ENCODE measurements around the gene JARID2. TPM values are rescaled to one million over a fixed set of nuclear protein-coding genes. Genes with fewer than 3 reads are reported as not detected.

The JARID2 gene
- polyA plus RNA-seq, 1 of the 3 experiments (the other 2 are of a cell fraction): 3.4 TPM

DNA sequence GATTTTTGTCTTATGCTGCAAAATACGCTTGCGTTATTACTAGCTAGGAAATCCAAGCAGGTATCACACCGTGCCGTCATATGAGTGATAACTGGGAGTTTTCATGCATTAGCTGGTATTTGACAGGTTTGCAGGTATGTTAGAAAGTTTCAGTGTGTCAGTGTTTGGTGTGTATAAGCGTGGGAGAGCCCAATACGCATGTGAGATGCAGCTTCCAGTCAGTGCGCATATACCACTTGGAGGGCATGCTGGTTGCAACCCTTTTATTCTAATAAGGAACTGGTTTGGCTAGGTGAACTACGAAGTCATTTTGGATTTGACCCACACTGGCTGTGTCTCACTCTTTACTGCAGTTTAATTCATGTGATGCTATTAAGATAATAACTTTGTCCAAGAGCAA lies 35.1 kb downstream of the JARID2 start:
- H3K4me3 ChIP-seq (ENCODE audit: low read depth in 2 of 2, low read length in 1 of 2): no peak overlapping the region
- H3K27me3 ChIP-seq (ENCODE audit: insufficient read depth): no peaks in the 10 kb centered on the region
- no peak overlapping the region for H3K4me2 ChIP-seq
- ChIA-PET POLR2A (no interaction called here), CTCF (no interaction called here)
- no peaks in the 10 kb centered on the region for H3K9me3 ChIP-seq
- peaks cover 5% of the 10 kb centered on the region for H3F3A ChIP-seq (replicated peaks; ENCODE audit: insufficient read depth)
- WGBS (ENCODE audit: low lambda C conversion rate): 97% methylated on average over 8 of the region's 8 CpGs
- no peaks in the 10 kb centered on the region for H3K36me3 ChIP-seq (replicated peaks in 1 of 2; ENCODE audit: control insufficient read depth in 1 of 2, insufficient read depth in 2 of 2, low read length in 1 of 2)
- H3K4me1 ChIP-seq (ENCODE audit: control insufficient read depth in 1 of 2, insufficient read depth in 2 of 2, low read depth in 1 of 2, low read length in 1 of 2): peaks cover 4 to 21% of the 10 kb centered on the region in 2 experiments; a peak in 2 of 4 replicates
- TF ChIP-seq CHD2 (IDR thresholded peaks at IDR 0.05; ENCODE audit: low read length, partially characterized antibody): no peak
- TF ChIP-seq TEAD4 (IDR thresholded peaks at IDR 0.05; ENCODE audit: borderline replicate concordance, insufficient read depth): no peak
- no peak for TF ChIP-seq FOXM1 (IDR thresholded peaks at IDR 0.05; ENCODE audit: low read depth)
- TF ChIP-seq MEF2A (IDR thresholded peaks at IDR 0.05; ENCODE audit: borderline replicate concordance, low read depth): no peak
- TF ChIP-seq, protein P1, sequence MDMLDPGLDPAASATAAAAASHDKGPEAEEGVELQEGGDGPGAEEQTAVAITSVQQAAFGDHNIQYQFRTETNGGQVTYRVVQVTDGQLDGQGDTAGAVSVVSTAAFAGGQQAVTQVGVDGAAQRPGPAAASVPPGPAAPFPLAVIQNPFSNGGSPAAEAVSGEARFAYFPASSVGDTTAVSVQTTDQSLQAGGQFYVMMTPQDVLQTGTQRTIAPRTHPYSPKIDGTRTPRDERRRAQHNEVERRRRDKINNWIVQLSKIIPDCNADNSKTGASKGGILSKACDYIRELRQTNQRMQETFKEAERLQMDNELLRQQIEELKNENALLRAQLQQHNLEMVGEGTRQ (IDR thresholded peaks at IDR 0.05; ENCODE audit: borderline replicate concordance, low read depth, low read length): no peak
- TF ChIP-seq RAD21 (IDR thresholded peaks at IDR 0.05; ENCODE audit: low read length): no peak
- no peak for TF ChIP-seq NRF1 (IDR thresholded peaks at IDR 0.05; ENCODE audit: low read depth, low read length)
- TF ChIP-seq, protein P2, sequence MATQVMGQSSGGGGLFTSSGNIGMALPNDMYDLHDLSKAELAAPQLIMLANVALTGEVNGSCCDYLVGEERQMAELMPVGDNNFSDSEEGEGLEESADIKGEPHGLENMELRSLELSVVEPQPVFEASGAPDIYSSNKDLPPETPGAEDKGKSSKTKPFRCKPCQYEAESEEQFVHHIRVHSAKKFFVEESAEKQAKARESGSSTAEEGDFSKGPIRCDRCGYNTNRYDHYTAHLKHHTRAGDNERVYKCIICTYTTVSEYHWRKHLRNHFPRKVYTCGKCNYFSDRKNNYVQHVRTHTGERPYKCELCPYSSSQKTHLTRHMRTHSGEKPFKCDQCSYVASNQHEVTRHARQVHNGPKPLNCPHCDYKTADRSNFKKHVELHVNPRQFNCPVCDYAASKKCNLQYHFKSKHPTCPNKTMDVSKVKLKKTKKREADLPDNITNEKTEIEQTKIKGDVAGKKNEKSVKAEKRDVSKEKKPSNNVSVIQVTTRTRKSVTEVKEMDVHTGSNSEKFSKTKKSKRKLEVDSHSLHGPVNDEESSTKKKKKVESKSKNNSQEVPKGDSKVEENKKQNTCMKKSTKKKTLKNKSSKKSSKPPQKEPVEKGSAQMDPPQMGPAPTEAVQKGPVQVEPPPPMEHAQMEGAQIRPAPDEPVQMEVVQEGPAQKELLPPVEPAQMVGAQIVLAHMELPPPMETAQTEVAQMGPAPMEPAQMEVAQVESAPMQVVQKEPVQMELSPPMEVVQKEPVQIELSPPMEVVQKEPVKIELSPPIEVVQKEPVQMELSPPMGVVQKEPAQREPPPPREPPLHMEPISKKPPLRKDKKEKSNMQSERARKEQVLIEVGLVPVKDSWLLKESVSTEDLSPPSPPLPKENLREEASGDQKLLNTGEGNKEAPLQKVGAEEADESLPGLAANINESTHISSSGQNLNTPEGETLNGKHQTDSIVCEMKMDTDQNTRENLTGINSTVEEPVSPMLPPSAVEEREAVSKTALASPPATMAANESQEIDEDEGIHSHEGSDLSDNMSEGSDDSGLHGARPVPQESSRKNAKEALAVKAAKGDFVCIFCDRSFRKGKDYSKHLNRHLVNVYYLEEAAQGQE (IDR thresholded peaks at IDR 0.05; ENCODE audit: low read depth, low read length): no peak
- TF ChIP-seq MXI1 (IDR thresholded peaks at IDR 0.05; ENCODE audit: low read depth, low read length): no peak
- TF ChIP-seq, protein P3, sequence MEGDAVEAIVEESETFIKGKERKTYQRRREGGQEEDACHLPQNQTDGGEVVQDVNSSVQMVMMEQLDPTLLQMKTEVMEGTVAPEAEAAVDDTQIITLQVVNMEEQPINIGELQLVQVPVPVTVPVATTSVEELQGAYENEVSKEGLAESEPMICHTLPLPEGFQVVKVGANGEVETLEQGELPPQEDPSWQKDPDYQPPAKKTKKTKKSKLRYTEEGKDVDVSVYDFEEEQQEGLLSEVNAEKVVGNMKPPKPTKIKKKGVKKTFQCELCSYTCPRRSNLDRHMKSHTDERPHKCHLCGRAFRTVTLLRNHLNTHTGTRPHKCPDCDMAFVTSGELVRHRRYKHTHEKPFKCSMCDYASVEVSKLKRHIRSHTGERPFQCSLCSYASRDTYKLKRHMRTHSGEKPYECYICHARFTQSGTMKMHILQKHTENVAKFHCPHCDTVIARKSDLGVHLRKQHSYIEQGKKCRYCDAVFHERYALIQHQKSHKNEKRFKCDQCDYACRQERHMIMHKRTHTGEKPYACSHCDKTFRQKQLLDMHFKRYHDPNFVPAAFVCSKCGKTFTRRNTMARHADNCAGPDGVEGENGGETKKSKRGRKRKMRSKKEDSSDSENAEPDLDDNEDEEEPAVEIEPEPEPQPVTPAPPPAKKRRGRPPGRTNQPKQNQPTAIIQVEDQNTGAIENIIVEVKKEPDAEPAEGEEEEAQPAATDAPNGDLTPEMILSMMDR (IDR thresholded peaks at IDR 0.05): no peak
- TF ChIP-seq TCF12 (IDR thresholded peaks at IDR 0.05): no peak
- TF ChIP-seq SIN3A (IDR thresholded peaks at IDR 0.05; ENCODE audit: borderline replicate concordance, low read depth, low read length): no peak
- peaks cover 34% of the 10 kb centered on the region; the same call in 1 of the 2 replicates for H3K79me2 ChIP-seq (ENCODE audit: insufficient read depth)
- H4K20me1 ChIP-seq (ENCODE audit: insufficient read depth): peaks cover 23% of the 10 kb centered on the region
- H3K27ac ChIP-seq (ENCODE audit: low read depth in 2 of 2, low read length in 1 of 2): no peak overlapping the region
- H3K9ac ChIP-seq: no peak overlapping the region
- H2AFZ ChIP-seq (ENCODE audit: low read depth): no peak overlapping the region
- DNase-seq: no peak
- no peaks in the 10 kb centered on the region for H3K9me2 ChIP-seq

Data from SK-N-SH (cell line).